HG03045 (cell line): ENCODE data around the gene SELENOW.
"Not testable (repeated sequence)": the region's sequence is repeated elsewhere in the genome, so short reads cannot be mapped to it uniquely, and the experiment has no call there.

Experiments used
- ATAC-seq: cut with Tn5 transposase; IDR thresholded peaks from one replicate; pipeline ENCODE4 v1.9.1; 2021; ENCODE audit warnings: mild to moderate bottlenecking, moderate library complexity; ENCODE audit not compliant: unreplicated experiment

Gene SELENOW

GRCh38 chr19:47756627-47756929 lies 21.9 kb upstream of the SELENOW start:
- ATAC-seq, result no peak

GRCh38 chr19:47756953-47757608 lies 21.4 kb upstream of the SELENOW start:
- no peak for ATAC-seq

GRCh38 chr19:47757617-47758442 lies 20.7 kb upstream of the SELENOW start:
- ATAC-seq, result no peak

GRCh38 chr19:47758443-47758804 lies 20.1 kb upstream of the SELENOW start:
- ATAC-seq, result no peak

- ATAC-seq, result no peak
These were observed 17.9 kb upstream of the SELENOW start for GRCh38 chr19:47760632-47760999.

- ATAC-seq, result no peak
These were observed 16.9 kb upstream of the SELENOW start for GRCh38 chr19:47761566-47761965.

GRCh38 chr19:47762151-47762550 lies 16.4 kb upstream of the SELENOW start:
- ATAC-seq, result no peak

- no peak for ATAC-seq
These were observed 15.7 kb upstream of the SELENOW start for GRCh38 chr19:47762615-47763308.

- not testable (repeated sequence) for ATAC-seq
These were observed 13.8 kb upstream of the SELENOW start for GRCh38 chr19:47764705-47765104.

GRCh38 chr19:47765523-47766358 lies 12.8 kb upstream of the SELENOW start:
- ATAC-seq, result no peak

- ATAC-seq, result no peak
These were observed 12.2 kb upstream of the SELENOW start for GRCh38 chr19:47766359-47766620.

GRCh38 chr19:47766670-47767069 lies 11.8 kb upstream of the SELENOW start:
- no peak for ATAC-seq

- no peak for ATAC-seq
These were observed 11.2 kb upstream of the SELENOW start for GRCh38 chr19:47767349-47767748.

- ATAC-seq, result no peak
These were observed 9.9 kb upstream of the SELENOW start for GRCh38 chr19:47768604-47769003.

- ATAC-seq, result no peak
These were observed 9.0 kb upstream of the SELENOW start for GRCh38 chr19:47769534-47769933.

GRCh38 chr19:47771291-47771690 lies 7.2 kb upstream of the SELENOW start:
- ATAC-seq, result not testable (repeated sequence)

- ATAC-seq, result no peak
These were observed 1.9 kb upstream of the SELENOW start for GRCh38 chr19:47776568-47776967.

GRCh38 chr19:47777245-47778048 lies 1.1 kb upstream of the SELENOW start:
- not testable (repeated sequence) for ATAC-seq

- no peak for ATAC-seq
These were observed 450 bp downstream of the SELENOW start for GRCh38 chr19:47778954-47779351.

GRCh38 chr19:47779524-47780214 lies 1.2 kb downstream of the SELENOW start:
- no peak for ATAC-seq
